ENCODE measurements around the gene SLC10A6.

- no peak for TF ChIP-seq EZH2phosphoT487 (IDR thresholded peaks at IDR 0.05; ENCODE audit: borderline replicate concordance, low read depth, low read length)
- no peak for TF ChIP-seq CTCF (conservative IDR thresholded peaks at IDR 0.05; ENCODE audit: low read length)
These were observed 7.9 kb downstream of the SLC10A6 start for GRCh38 chr4:86841309-86841708.

Measured in OCI-LY7 (cell line).